Measurements from ENCODE around the gene RAB37. TPM values are rescaled to one million over a fixed set of nuclear protein-coding genes. Genes with fewer than 3 reads are reported as not detected.

RAB37 gene
- total RNA-seq, 4 donors from 2014 or later = 1.2 to 5.1 (median 2.0) TPM

DNA sequence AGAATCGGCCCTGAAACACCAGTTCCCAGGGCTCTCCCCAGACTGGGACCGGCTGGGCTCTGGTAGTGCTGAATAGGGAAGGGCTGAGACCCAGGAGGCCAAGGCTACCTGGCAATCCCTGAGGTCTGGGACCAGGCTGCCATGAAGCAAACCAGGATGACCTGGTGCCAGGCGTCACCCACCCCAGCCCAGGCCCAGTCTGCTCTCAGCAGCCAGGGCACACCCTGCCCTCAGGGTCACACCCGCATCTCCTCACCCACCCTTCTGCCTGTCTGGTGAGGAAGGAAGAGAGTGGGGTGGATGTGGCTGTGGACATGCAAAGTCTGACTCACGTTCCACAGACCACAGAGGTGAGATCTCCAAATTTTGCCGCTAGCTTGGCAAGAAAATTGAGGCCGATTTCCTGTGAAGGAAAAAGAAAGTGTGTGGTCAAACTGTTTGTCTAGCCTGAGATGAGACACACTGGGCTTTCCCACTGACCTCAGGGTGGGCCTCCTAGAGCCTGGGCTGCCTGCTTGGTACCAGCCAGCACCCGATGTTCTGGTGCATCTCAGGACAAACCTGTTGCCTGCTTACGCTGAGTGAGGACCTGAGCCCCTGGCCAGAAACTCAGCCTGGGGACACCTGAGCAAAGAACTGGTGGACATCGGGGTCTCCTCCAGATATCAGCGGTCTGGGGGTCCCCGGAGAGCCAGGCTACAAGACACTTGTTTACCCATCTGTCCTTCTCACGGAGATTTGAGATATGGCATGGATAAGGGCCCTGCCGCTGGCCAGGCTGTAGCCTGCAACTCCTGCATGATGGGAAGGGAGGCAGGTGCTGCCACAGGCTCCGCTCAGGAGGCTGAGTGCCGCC, 6.3 kb upstream of the RAB37 start:
- H3K36me3 ChIP-seq = no peaks in the 10 kb centered on the region
- peaks cover 56% of the 10 kb centered on the region for H3K27me3 ChIP-seq
- TF ChIP-seq, protein P1, sequence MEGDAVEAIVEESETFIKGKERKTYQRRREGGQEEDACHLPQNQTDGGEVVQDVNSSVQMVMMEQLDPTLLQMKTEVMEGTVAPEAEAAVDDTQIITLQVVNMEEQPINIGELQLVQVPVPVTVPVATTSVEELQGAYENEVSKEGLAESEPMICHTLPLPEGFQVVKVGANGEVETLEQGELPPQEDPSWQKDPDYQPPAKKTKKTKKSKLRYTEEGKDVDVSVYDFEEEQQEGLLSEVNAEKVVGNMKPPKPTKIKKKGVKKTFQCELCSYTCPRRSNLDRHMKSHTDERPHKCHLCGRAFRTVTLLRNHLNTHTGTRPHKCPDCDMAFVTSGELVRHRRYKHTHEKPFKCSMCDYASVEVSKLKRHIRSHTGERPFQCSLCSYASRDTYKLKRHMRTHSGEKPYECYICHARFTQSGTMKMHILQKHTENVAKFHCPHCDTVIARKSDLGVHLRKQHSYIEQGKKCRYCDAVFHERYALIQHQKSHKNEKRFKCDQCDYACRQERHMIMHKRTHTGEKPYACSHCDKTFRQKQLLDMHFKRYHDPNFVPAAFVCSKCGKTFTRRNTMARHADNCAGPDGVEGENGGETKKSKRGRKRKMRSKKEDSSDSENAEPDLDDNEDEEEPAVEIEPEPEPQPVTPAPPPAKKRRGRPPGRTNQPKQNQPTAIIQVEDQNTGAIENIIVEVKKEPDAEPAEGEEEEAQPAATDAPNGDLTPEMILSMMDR (IDR thresholded peaks at IDR 0.05) = no peak
- TF ChIP-seq EP300 (IDR thresholded peaks at IDR 0.05) (no peak), POLR2A (IDR thresholded peaks at IDR 0.05) (no peak), POLR2AphosphoS5 (IDR thresholded peaks at IDR 0.05) (no peak)
- no peaks in the 10 kb centered on the region for H3K4me1 ChIP-seq
- no peak for ATAC-seq
- no peaks in the 10 kb centered on the region for H3K9me3 ChIP-seq
- H3K4me3 ChIP-seq = no peak overlapping the region
- 46 to 47% methylated on average over 3 to 5 of the region's 16 CpGs for WGBS, 2 donors (ENCODE audit: low coverage in 1 of 2)
- H3K27ac ChIP-seq = no peak overlapping the region

DNA sequence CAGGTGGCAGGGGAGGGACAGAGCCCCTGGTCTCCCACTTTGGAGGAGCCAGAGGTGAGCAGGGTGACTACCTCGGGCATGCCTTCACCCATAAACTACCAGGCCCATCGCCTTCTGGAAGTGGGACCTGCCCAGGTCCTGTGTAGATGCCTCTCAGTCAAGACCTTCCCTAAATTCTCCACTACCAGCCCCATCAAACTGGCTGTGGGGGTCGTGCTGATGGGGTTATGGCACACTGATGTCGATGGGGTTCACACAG, 5.8 kb upstream of the RAB37 start:
- no peak overlapping the region for H3K27ac ChIP-seq
- H3K4me1 ChIP-seq = peaks cover 0 to 4% (median 0%) of the 10 kb centered on the region in 3 donors
- ATAC-seq = no peak
- TF ChIP-seq POLR2AphosphoS5 (IDR thresholded peaks at IDR 0.05) (no peak), EP300 (IDR thresholded peaks at IDR 0.05) (no peak), POLR2A (IDR thresholded peaks at IDR 0.05) (no peak)
- TF ChIP-seq, protein P1 (IDR thresholded peaks at IDR 0.05) = no peak
- no peaks in the 10 kb centered on the region for H3K36me3 ChIP-seq
- no peak overlapping the region for H3K4me3 ChIP-seq
- H3K9me3 ChIP-seq = no peaks in the 10 kb centered on the region
- 82 to 100% methylated on average over 1 to 3 of the region's 4 CpGs for WGBS, 2 donors (ENCODE audit: low coverage in 1 of 2)
- peaks cover 61% of the 10 kb centered on the region for H3K27me3 ChIP-seq

DNA sequence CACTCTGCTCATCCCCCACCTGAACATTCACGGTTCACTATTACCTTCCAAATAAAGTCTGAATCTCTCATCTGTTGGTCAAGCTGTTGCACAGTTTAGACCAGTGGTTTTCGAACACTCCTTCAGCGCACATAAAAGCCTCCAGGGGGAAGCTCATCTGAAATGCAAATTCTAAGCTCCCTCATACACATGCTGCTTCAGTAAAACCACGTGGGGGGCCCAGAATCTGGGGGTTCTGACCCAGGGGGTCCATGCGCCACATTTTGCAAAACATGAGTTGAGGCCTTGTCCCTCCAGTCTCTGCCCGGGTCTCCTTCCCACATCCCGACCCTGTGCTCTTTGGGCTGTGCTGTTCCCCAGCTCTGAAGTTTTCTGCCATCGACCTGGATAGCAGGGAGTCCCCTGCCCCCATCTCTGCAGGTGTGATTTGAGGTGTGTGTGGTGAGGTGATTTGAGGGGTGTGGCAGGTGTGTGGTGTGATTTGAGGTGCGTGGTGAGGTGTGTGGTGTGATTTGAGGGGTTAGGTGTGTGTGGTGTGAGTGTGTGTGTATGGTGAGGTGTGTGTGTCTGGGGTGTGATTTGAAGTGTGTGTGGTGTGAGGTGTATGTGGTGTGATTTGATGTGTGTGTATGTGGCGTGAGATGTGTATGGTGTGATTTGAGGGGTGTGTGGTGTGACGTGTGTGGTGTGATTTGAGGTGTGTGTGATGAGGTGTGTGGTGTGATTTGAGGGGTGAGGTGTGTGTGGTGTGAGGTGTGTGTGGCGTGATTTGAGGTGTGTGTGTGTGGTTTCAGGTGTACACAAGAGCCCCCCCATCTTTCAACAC, 4.8 kb upstream of the RAB37 start:
- H3K4me3 ChIP-seq = no peak overlapping the region
- no peak for ATAC-seq
- no peaks in the 10 kb centered on the region for H3K36me3 ChIP-seq
- 75 to 78% methylated on average over 8 to 11 of the region's 12 CpGs for WGBS, 2 donors (ENCODE audit: low coverage in 1 of 2)
- H3K27ac ChIP-seq = no peak overlapping the region
- H3K9me3 ChIP-seq = no peaks in the 10 kb centered on the region
- TF ChIP-seq POLR2AphosphoS5 (IDR thresholded peaks at IDR 0.05) = no peak
- TF ChIP-seq, protein P1 (IDR thresholded peaks at IDR 0.05) = no peak
- TF ChIP-seq POLR2A (IDR thresholded peaks at IDR 0.05) = no peak
- TF ChIP-seq EP300 (IDR thresholded peaks at IDR 0.05) = no peak
- H3K27me3 ChIP-seq = peaks cover 71% of the 10 kb centered on the region
- peaks cover 0 to 13% (median 3%) of the 10 kb centered on the region in 3 donors for H3K4me1 ChIP-seq

DNA sequence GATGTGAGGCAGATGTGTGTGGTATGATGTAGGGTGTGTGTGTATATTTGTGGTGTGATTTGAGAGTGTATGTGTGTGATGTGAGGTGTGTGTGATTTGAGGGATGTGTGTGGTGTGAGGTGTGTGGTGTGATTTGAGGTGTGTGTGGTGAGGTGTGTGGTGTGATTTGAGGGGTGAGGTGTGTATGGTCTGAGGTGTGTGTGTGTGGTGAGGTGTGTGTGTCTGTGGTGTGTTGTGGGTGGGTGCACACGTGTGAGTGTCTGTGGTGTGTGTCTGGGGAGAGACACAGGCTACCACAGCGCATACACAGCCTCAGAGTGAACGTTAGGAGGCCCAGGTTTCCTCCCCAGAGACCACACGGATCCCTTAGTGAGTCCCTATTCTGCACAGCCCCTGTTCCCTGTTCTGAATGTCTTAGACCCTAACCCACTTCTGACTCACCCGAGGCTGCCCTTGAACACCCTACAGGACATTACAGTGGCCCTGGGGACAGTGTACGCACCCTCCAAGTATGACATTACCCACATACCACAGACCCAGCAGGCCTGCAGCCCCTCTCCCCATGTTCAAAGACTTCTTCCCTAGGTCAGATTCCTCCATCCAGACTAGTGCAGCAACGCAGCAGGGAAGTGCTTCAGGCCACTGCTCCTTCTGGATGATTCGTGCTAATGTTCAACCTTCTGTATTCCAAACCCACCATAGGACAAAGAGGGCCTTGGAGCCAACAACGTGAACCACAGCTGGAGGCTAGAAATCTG, 3.5 kb upstream of the RAB37 start:
- TF ChIP-seq EP300 (IDR thresholded peaks at IDR 0.05) (no peak), POLR2A (IDR thresholded peaks at IDR 0.05) (no peak), POLR2AphosphoS5 (IDR thresholded peaks at IDR 0.05) (no peak)
- TF ChIP-seq, protein P1 (IDR thresholded peaks at IDR 0.05) = no peak
- Histone ChIP-seq H3K9me3 (no peaks in the 10 kb centered on the region), H3K27ac (no peak overlapping the region), H3K27me3 (peaks cover 84% of the 10 kb centered on the region), H3K4me1 (peaks cover 0 to 26% (median 8%) of the 10 kb centered on the region in 3 donors), H3K36me3 (no peaks in the 10 kb centered on the region), H3K4me3 (no peak overlapping the region)
- ATAC-seq = no peak
- WGBS, 2 donors (ENCODE audit: low coverage in 1 of 2) = 70% methylated on average over 9 of the region's 9 CpGs; no CpG with 5 or more reads in 1 of the 2 donors
